Measurements from ENCODE around the gene FERMT2. TPM values are rescaled to one million over a fixed set of nuclear protein-coding genes. Genes with fewer than 3 reads are reported as not detected.
A peak's percentile ranks its signal among the peaks of the same experiment; 100 is the strongest.

Gene FERMT2
- total and polyA plus RNA-seq, 2 experiments from 2014 or later = 108 to 148 TPM

- Histone ChIP-seq H3K27me3 (ENCODE audit: insufficient read depth) (no peaks in the 10 kb centered on the region), H3F3A (replicated peaks; ENCODE audit: low read depth) (no peaks in the 10 kb centered on the region), H4K20me1 (replicated peaks; ENCODE audit: insufficient read depth) (no peaks in the 10 kb centered on the region), H3K27ac (ENCODE audit: low read depth) (no peak overlapping the region), H3K4me1 (ENCODE audit: insufficient read depth) (peaks cover 16% of the 10 kb centered on the region), H3K4me2 (no peak overlapping the region), H3K36me3 (ENCODE audit: insufficient read depth) (no peaks in the 10 kb centered on the region), H3K79me2 (replicated peaks; ENCODE audit: insufficient read depth) (no peaks in the 10 kb centered on the region), H3K9me2 (ENCODE audit: insufficient read depth) (no peaks in the 10 kb centered on the region), H2AFZ (peak overlapping the region; percentile 49; the same call in 1 of the 2 replicates), H3K4me3 (no peak overlapping the region)
- no peak overlapping the region for H3K27ac Mint-ChIP-seq
- H3K27me3 Mint-ChIP-seq (ENCODE audit: insufficient read depth, low read depth, poor library complexity) = peaks cover 6% of the 10 kb centered on the region
- TF ChIP-seq EZH2 (IDR thresholded peaks at IDR 0.05; ENCODE audit: low read depth, unreplicated experiment) (no peak), ETS1 (IDR thresholded peaks at IDR 0.05) (no peak), NANOG (IDR thresholded peaks at IDR 0.05; ENCODE audit: borderline replicate concordance) (no peak), JUNB (IDR thresholded peaks at IDR 0.05; ENCODE audit: unreplicated experiment) (no peak)
- TF ChIP-seq, protein P1, sequence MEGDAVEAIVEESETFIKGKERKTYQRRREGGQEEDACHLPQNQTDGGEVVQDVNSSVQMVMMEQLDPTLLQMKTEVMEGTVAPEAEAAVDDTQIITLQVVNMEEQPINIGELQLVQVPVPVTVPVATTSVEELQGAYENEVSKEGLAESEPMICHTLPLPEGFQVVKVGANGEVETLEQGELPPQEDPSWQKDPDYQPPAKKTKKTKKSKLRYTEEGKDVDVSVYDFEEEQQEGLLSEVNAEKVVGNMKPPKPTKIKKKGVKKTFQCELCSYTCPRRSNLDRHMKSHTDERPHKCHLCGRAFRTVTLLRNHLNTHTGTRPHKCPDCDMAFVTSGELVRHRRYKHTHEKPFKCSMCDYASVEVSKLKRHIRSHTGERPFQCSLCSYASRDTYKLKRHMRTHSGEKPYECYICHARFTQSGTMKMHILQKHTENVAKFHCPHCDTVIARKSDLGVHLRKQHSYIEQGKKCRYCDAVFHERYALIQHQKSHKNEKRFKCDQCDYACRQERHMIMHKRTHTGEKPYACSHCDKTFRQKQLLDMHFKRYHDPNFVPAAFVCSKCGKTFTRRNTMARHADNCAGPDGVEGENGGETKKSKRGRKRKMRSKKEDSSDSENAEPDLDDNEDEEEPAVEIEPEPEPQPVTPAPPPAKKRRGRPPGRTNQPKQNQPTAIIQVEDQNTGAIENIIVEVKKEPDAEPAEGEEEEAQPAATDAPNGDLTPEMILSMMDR (conservative IDR thresholded peaks at IDR 0.05; ENCODE audit: low read depth in 2 of 2) = no peak
- H3K4me3 Mint-ChIP-seq = no peak overlapping the region
- no peaks in the 10 kb centered on the region for H3K9me3 Mint-ChIP-seq
- no peaks in the 10 kb centered on the region for H3K36me3 Mint-ChIP-seq (ENCODE audit: low read depth)
- ATAC-seq (no peak), DNase-seq (ENCODE audit: low spot score) (no peak)
- peaks cover 27% of the 10 kb centered on the region for H3K4me1 Mint-ChIP-seq
These were observed 123.4 kb downstream of the FERMT2 start for GRCh38 chr14:52827426-52827825.

DNA sequence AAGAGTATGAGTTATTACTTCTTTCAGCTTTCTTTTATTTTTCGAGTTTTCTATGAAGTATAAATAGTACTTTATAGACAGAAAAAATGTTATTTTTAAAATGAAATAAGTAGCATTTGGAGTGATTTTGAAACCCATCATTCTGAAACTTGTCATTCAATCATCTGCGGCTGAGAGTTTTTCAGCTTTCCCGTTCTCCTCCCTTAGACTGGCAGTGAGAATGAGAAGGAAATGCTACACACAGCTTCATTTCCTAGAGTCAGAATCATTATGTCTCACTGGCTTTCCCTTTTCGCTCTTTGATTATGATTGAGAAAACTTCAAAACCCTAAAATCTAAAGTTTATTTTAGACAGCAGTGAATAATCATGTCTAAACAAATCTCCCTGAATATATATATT, 125.8 kb downstream of the FERMT2 start:
- no peaks in the 10 kb centered on the region for H3K36me3 ChIP-seq (ENCODE audit: insufficient read depth)
- H3K27me3 ChIP-seq (ENCODE audit: insufficient read depth) = no peaks in the 10 kb centered on the region
- DNase-seq (ENCODE audit: low spot score) = no peak
- no peaks in the 10 kb centered on the region for H3K4me1 ChIP-seq (ENCODE audit: insufficient read depth)
- Mint-ChIP-seq H3K36me3 (ENCODE audit: low read depth) (no peaks in the 10 kb centered on the region), H3K4me3 (no peak overlapping the region), H3K27me3 (ENCODE audit: insufficient read depth, low read depth, poor library complexity) (peaks cover 6% of the 10 kb centered on the region), H3K27ac (no peak overlapping the region), H3K4me1 (peaks cover 12% of the 10 kb centered on the region), H3K9me3 (no peaks in the 10 kb centered on the region)
- H3K79me2 ChIP-seq (replicated peaks; ENCODE audit: insufficient read depth) = no peaks in the 10 kb centered on the region
- H3K9me2 ChIP-seq (ENCODE audit: insufficient read depth) = no peaks in the 10 kb centered on the region
- no peak overlapping the region for H2AFZ ChIP-seq
- H4K20me1 ChIP-seq (replicated peaks; ENCODE audit: insufficient read depth) = no peaks in the 10 kb centered on the region
- no peak overlapping the region for H3K27ac ChIP-seq (ENCODE audit: low read depth)
- no peak overlapping the region for H3K4me3 ChIP-seq
- ATAC-seq = no peak
- no peak overlapping the region for H3K4me2 ChIP-seq
- TF ChIP-seq ETS1 (IDR thresholded peaks at IDR 0.05) (no peak), JUNB (IDR thresholded peaks at IDR 0.05; ENCODE audit: unreplicated experiment) (no peak), CREB1 (CRISPR knock-in tag; IDR thresholded peaks at IDR 0.05; ENCODE audit: low read depth) (no peak), EZH2phosphoT487 (IDR thresholded peaks at IDR 0.05; ENCODE audit: unreplicated experiment) (no peak)
- TF ChIP-seq, protein P2, sequence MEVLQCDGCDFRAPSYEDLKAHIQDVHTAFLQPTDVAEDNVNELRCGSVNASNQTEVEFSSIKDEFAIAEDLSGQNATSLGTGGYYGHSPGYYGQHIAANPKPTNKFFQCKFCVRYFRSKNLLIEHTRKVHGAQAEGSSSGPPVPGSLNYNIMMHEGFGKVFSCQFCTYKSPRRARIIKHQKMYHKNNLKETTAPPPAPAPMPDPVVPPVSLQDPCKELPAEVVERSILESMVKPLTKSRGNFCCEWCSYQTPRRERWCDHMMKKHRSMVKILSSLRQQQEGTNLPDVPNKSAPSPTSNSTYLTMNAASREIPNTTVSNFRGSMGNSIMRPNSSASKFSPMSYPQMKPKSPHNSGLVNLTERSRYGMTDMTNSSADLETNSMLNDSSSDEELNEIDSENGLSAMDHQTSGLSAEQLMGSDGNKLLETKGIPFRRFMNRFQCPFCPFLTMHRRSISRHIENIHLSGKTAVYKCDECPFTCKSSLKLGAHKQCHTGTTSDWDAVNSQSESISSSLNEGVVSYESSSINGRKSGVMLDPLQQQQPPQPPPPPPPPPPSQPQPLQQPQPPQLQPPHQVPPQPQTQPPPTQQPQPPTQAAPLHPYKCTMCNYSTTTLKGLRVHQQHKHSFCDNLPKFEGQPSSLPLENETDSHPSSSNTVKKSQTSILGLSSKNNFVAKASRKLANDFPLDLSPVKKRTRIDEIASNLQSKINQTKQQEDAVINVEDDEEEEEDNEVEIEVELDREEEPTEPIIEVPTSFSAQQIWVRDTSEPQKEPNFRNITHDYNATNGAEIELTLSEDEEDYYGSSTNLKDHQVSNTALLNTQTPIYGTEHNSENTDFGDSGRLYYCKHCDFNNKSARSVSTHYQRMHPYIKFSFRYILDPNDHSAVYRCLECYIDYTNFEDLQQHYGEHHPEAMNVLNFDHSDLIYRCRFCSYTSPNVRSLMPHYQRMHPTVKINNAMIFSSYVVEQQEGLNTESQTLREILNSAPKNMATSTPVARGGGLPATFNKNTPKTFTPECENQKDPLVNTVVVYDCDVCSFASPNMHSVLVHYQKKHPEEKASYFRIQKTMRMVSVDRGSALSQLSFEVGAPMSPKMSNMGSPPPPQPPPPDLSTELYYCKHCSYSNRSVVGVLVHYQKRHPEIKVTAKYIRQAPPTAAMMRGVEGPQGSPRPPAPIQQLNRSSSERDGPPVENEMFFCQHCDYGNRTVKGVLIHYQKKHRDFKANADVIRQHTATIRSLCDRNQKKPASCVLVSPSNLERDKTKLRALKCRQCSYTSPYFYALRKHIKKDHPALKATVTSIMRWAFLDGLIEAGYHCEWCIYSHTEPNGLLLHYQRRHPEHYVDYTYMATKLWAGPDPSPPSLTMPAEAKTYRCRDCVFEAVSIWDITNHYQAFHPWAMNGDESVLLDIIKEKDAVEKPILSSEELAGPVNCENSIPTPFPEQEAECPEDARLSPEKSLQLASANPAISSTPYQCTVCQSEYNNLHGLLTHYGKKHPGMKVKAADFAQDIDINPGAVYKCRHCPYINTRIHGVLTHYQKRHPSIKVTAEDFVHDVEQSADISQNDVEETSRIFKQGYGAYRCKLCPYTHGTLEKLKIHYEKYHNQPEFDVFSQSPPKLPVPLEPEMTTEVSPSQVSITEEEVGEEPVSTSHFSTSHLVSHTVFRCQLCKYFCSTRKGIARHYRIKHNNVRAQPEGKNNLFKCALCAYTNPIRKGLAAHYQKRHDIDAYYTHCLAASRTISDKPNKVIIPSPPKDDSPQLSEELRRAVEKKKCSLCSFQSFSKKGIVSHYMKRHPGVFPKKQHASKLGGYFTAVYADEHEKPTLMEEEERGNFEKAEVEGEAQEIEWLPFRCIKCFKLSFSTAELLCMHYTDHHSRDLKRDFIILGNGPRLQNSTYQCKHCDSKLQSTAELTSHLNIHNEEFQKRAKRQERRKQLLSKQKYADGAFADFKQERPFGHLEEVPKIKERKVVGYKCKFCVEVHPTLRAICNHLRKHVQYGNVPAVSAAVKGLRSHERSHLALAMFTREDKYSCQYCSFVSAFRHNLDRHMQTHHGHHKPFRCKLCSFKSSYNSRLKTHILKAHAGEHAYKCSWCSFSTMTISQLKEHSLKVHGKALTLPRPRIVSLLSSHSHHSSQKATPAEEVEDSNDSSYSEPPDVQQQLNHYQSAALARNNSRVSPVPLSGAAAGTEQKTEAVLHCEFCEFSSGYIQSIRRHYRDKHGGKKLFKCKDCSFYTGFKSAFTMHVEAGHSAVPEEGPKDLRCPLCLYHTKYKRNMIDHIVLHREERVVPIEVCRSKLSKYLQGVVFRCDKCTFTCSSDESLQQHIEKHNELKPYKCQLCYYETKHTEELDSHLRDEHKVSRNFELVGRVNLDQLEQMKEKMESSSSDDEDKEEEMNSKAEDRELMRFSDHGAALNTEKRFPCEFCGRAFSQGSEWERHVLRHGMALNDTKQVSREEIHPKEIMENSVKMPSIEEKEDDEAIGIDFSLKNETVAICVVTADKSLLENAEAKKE (CRISPR knock-in tag; IDR thresholded peaks at IDR 0.05) = no peak
- H3F3A ChIP-seq (replicated peaks; ENCODE audit: low read depth) = no peaks in the 10 kb centered on the region

All from GM23338 (cell line).